HCT116 (cell line): Measurements from ENCODE around the gene SET. TPM values are rescaled to one million over a fixed set of nuclear protein-coding genes. Genes with fewer than 3 reads are reported as not detected.

ENCODE experiments used
- ATAC-seq: fragments of 200-7000 bp; cut with Tn5 transposase; 2 replicates; pipeline ENCODE4 v1.9.1; 2020; ENCODE audit warnings: mild to moderate bottlenecking, moderate library complexity
- BruUV-seq: library from RNA; stranded (reverse); fragments of 400-500 nt; replicated peaks from 2 replicates; lab custom pipeline; 2021; lab: Mats Ljungman, UMichigan
- CTCF ChIA-PET: fragments of 300-600 bp; sonication (Branson Sonifier 250); formaldehyde crosslinking; loops from one replicate; lab custom pipeline; 2021; ENCODE audit warnings: antibody characterized with exemption; lab: Charles Lee
- POLR2A ChIA-PET: fragments of 300-600, 350-600 bp; sonication (Branson Sonifier 250); formaldehyde crosslinking; loops from one replicate; lab custom pipeline; 2021; ENCODE audit warnings: antibody characterized with exemption; lab: Charles Lee
- RAD21 ChIA-PET, 2 experiments: fragments of 300-600 bp; sonication (Branson Sonifier 250); formaldehyde crosslinking; loops; one replicate each; lab custom pipeline; 2023; ENCODE audit warnings: low total read pairs in 2 of 2; ENCODE audit not compliant: uncharacterized antibody in 2 of 2, unreplicated experiment in 2 of 2, low non-redundant PET in 1 of 2; lab: Charles Lee
- DNase-seq: peaks from one replicate; pipeline ENCODE4 v3.0.0-alpha.2; 2010; ENCODE audit warnings: low read depth, low spot score
- H2AFZ ChIP-seq: fragments of 200-600 bp; shearing (Covaris generic), sonication (generic); 2 replicates; pipeline ENCODE4 v1.6.1; 2017; ENCODE audit warnings: low read depth, mixed run types, mixed read lengths, antibody characterized with exemption, low read length; ENCODE audit not compliant: poor library complexity, severe bottlenecking
- H3K27ac ChIP-seq: 2 replicates; pipeline ENCODE4 v1.5.1; 2012; ENCODE audit warnings: low read depth, low read length
- H3K27me3 ChIP-seq: fragments of 200-600 bp; sonication (generic); 2 replicates; pipeline ENCODE4 v1.6.1; 2016; ENCODE audit warnings: mixed run types, low read length, mixed read lengths; ENCODE audit not compliant: insufficient read depth
- H3K36me3 ChIP-seq, 2 experiments: fragments of 200-500 bp in 1 of 2; fragments of 200-600 bp in 1 of 2; sonication (Bioruptor generic) in 1 of 2; sonication (generic) in 1 of 2; 2 replicates each; pipeline versions ENCODE4 v1.5.1 to v1.6.1; 2014 to 2016; ENCODE audit warnings: low read length in 2 of 2, inconsistent platforms in 1 of 2, mixed read lengths in 1 of 2, mixed run types in 1 of 2; ENCODE audit not compliant: insufficient read depth in 2 of 2, control insufficient read depth in 1 of 2
- H3K4me1 ChIP-seq, 2 experiments: fragments of 200-600 bp in 1 of 2; sonication (generic) in 1 of 2; 2 replicates each; pipeline versions ENCODE4 v1.5.1 to v1.6.1; 2012 to 2017; ENCODE audit warnings: low read length in 2 of 2, inconsistent platforms in 1 of 2, mild to moderate bottlenecking in 1 of 2, mixed read lengths in 1 of 2, mixed run types in 1 of 2, moderate library complexity in 1 of 2; ENCODE audit not compliant: insufficient read depth in 2 of 2, control insufficient read depth in 1 of 2
- H3K4me2 ChIP-seq: fragments of 200-600 bp; sonication (generic); 2 replicates; pipeline ENCODE4 v1.6.1; 2017; ENCODE audit warnings: mixed run types, low read length, mixed read lengths
- H3K4me3 ChIP-seq, 2 experiments: fragments of 200-600 bp in 1 of 2; sonication (generic) in 1 of 2; replicated peaks in 1 of 2; 2 replicates each; pipeline ENCODE4 v1.5.1; 2011 to 2016; ENCODE audit warnings: low read length in 2 of 2, control low read depth in 1 of 2, low read depth in 1 of 2, mild to moderate bottlenecking in 1 of 2, mixed read lengths in 1 of 2, mixed run types in 1 of 2
- H3K79me2 ChIP-seq: fragments of 200-600 bp; sonication (generic); 2 replicates; pipeline ENCODE4 v1.6.1; 2017; ENCODE audit warnings: mild to moderate bottlenecking, mixed run types, low read length, moderate library complexity, mixed read lengths; ENCODE audit not compliant: insufficient read depth
- H3K9ac ChIP-seq: fragments of 200-600 bp; sonication (generic); 2 replicates; pipeline ENCODE4 v1.6.1; 2016; ENCODE audit warnings: low read length, mixed read lengths
- H3K9me2 ChIP-seq: fragments of 200-600 bp; sonication (generic), shearing (Covaris generic); 2 replicates; pipeline ENCODE4 v1.6.1; 2017; ENCODE audit warnings: mixed run types, mild to moderate bottlenecking, moderate library complexity; ENCODE audit not compliant: insufficient read depth
- H3K9me3 ChIP-seq, 2 experiments: fragments of 200-500 bp in 1 of 2; fragments of 200-600 bp in 1 of 2; sonication (Bioruptor generic) in 1 of 2; sonication (generic) in 1 of 2; 2 replicates each; pipeline ENCODE4 v1.6.1; 2014 to 2017; ENCODE audit warnings: low read length in 2 of 2, mixed read lengths in 2 of 2, inconsistent platforms in 1 of 2, low read depth in 1 of 2, mild to moderate bottlenecking in 1 of 2, mixed run types in 1 of 2, moderate library complexity in 1 of 2; ENCODE audit not compliant: control insufficient read depth in 1 of 2, insufficient read depth in 1 of 2
- H4K20me1 ChIP-seq: fragments of 200-600 bp; sonication (generic), shearing (Covaris generic); 2 replicates; pipeline ENCODE4 v1.6.1; 2017; ENCODE audit warnings: mixed run types, mild to moderate bottlenecking, moderate library complexity; ENCODE audit not compliant: insufficient read depth
- CBX3 ChIP-seq: IDR thresholded peaks from 2 replicates; pipeline ENCODE4 v1.6.1; 2012; ENCODE audit warnings: low read depth
- EGR1 ChIP-seq: IDR thresholded peaks from 2 replicates; pipeline ENCODE4 v1.6.1; 2012; ENCODE audit warnings: low read depth
- ELF1 ChIP-seq: IDR thresholded peaks from 2 replicates; pipeline ENCODE4 v1.6.1; 2012; ENCODE audit warnings: low read depth, borderline replicate concordance
- EZH2phosphoT487 ChIP-seq: fragments of 200-600 bp; IDR thresholded peaks from 2 replicates; pipeline ENCODE4 v1.6.1; 2018; ENCODE audit warnings: antibody characterized with exemption, borderline replicate concordance
- FOSL1 ChIP-seq: IDR thresholded peaks from 2 replicates; pipeline ENCODE4 v1.6.1; 2012; ENCODE audit warnings: low read depth
- JUND ChIP-seq: IDR thresholded peaks from 2 replicates; pipeline ENCODE4 v1.6.1; 2012
- POLR2A ChIP-seq: IDR thresholded peaks from 2 replicates; pipeline ENCODE4 v1.7.0; 2011; ENCODE audit warnings: borderline replicate concordance; ENCODE audit not compliant: insufficient read depth, insufficient read length; ENCODE audit errors: extremely low read depth
- POLR2AphosphoS5 ChIP-seq: IDR thresholded peaks from 2 replicates; pipeline ENCODE4 v1.6.1; 2011; ENCODE audit warnings: mild to moderate bottlenecking, low read depth, low read length, moderate library complexity
- RAD21 ChIP-seq: IDR thresholded peaks from 2 replicates; pipeline ENCODE4 v1.6.1; 2012; ENCODE audit warnings: low read depth, mild to moderate bottlenecking
- SIN3A ChIP-seq: IDR thresholded peaks from 2 replicates; pipeline ENCODE4 v1.6.1; 2012; ENCODE audit warnings: low read depth
- SP1 ChIP-seq: IDR thresholded peaks from 2 replicates; pipeline ENCODE4 v1.6.1; 2012; ENCODE audit warnings: low read depth
- SRF ChIP-seq: IDR thresholded peaks from 2 replicates; pipeline ENCODE4 v1.6.1; 2012; ENCODE audit warnings: low read depth
- TCF7L2 ChIP-seq: IDR thresholded peaks from 2 replicates; pipeline ENCODE4 v1.7.0; 2011; ENCODE audit warnings: borderline replicate concordance, inconsistent platforms; ENCODE audit not compliant: insufficient read depth, insufficient read length; ENCODE audit errors: extremely low read depth
- ZFX ChIP-seq: fragments of 450-650 bp; IDR thresholded peaks from 2 replicates; pipeline ENCODE4 v1.6.1; 2017
- ZNF274 ChIP-seq: fragments of 200-500 bp; sonication (Bioruptor generic); IDR thresholded peaks from 2 replicates; pipeline ENCODE4 v1.6.1; 2014; ENCODE audit warnings: mild to moderate bottlenecking, low read depth, low read length, inconsistent platforms
- intact Hi-C: fragments of 100-400 bp; cut with micrococcal nuclease; formaldehyde crosslinking; loops from 2 replicates; pipeline ENCODE4 v1.10.0; 2022
- total RNA-seq: library from RNA; stranded (reverse); gene quantifications from one replicate; pipeline ENCODE4 v1.2.1, GENCODE V29; 2021; ENCODE audit not compliant: unreplicated experiment
- TF ChIP-seq, protein P1 (sequence below): IDR thresholded peaks from 2 replicates; pipeline ENCODE4 v1.6.1; 2012
- TF ChIP-seq, protein P2 (sequence below): IDR thresholded peaks from 2 replicates; pipeline ENCODE4 v1.6.1; 2012
- TF ChIP-seq, protein P3 (sequence below): IDR thresholded peaks from 2 replicates; pipeline ENCODE4 v1.6.1; 2012; ENCODE audit warnings: low read depth
- TF ChIP-seq, protein P4 (sequence below), 3 experiments: fragments of 200-600 bp in 1 of 3; sonication (generic) in 1 of 3; IDR thresholded peaks in 2 of 3; conservative IDR thresholded peaks in 1 of 3; 2 replicates each; pipeline ENCODE4 v1.5.1; 2012 to 2017; ENCODE audit warnings: low read depth in 2 of 3, low read length in 2 of 3, antibody characterized with exemption in 1 of 3, borderline replicate concordance in 1 of 3, control low read depth in 1 of 3, mild to moderate bottlenecking in 1 of 3, mixed read lengths in 1 of 3, mixed run types in 1 of 3, moderate library complexity in 1 of 3; ENCODE audit not compliant: insufficient read depth in 1 of 3

SET gene
- total RNA-seq, 1 experiment from 2014 or later: 595 TPM

DNA sequence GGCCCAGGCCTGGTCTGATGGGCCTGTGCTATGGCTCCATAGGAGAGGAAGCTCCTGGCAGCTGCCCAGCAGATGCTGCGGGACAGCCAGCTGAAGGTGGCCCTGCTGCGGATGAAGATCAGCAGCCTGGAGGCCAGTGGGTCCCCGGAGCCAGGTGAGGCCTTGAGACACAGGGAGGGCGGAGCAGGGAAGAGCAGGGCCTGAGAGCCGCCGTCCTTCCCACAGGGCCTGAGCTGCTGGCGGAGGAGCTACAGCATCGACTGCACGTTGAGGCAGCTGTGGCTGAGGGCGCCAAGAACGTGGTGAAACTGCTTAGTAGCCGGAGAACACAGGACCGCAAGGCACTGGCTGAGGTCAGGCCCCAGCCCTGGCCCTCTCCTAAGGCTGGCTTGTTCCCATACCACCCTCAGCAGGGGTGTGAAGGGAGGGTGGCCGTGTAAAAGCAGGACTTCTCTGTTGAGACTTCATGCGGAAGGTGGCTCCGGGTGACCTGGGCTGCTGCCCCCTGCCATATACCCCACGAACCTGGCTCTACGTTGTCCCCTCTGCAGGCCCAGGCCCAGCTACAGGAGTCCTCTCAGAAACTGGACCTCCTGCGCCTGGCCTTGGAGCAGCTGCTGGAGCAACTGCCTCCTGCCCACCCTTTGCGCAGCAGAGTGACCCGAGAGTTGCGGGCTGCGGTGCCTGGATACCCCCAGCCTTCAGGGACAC lies 17.8 kb downstream of the SET start:
- Histone ChIP-seq H3K4me1 (peaks cover 4 to 15% of the 10 kb centered on the region in 2 experiments; a peak in 3 of 4 replicates), H2AFZ (no peak overlapping the region), H3K27me3 (no peaks in the 10 kb centered on the region), H3K79me2 (peaks cover 18% of the 10 kb centered on the region), H3K9me3 (no peaks in the 10 kb centered on the region), H3K4me2 (no peak overlapping the region), H4K20me1 (no peaks in the 10 kb centered on the region), H3K4me3 (no peak overlapping the region), H3K9ac (no peak overlapping the region), H3K27ac (no peak overlapping the region), H3K36me3 (peaks cover 4 to 17% of the 10 kb centered on the region in 2 experiments; a peak in 2 of 4 replicates), H3K9me2 (no peaks in the 10 kb centered on the region)
- ATAC-seq (no peak), DNase-seq (no peak)
- TF ChIP-seq SIN3A (no peak), SRF (no peak), TCF7L2 (no peak), SP1 (no peak), EZH2phosphoT487 (no peak), ZNF274 (no peak), JUND (no peak), ELF1 (no peak), EGR1 (no peak), POLR2AphosphoS5 (no peak), ZFX (no peak), FOSL1 (no peak), POLR2A (no peak), RAD21 (no peak), CBX3 (no peak)
- TF ChIP-seq, protein P1, sequence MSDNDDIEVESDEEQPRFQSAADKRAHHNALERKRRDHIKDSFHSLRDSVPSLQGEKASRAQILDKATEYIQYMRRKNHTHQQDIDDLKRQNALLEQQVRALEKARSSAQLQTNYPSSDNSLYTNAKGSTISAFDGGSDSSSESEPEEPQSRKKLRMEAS: no peak
- TF ChIP-seq, protein P2, sequence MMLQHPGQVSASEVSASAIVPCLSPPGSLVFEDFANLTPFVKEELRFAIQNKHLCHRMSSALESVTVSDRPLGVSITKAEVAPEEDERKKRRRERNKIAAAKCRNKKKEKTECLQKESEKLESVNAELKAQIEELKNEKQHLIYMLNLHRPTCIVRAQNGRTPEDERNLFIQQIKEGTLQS: no peak
- TF ChIP-seq, protein P3, sequence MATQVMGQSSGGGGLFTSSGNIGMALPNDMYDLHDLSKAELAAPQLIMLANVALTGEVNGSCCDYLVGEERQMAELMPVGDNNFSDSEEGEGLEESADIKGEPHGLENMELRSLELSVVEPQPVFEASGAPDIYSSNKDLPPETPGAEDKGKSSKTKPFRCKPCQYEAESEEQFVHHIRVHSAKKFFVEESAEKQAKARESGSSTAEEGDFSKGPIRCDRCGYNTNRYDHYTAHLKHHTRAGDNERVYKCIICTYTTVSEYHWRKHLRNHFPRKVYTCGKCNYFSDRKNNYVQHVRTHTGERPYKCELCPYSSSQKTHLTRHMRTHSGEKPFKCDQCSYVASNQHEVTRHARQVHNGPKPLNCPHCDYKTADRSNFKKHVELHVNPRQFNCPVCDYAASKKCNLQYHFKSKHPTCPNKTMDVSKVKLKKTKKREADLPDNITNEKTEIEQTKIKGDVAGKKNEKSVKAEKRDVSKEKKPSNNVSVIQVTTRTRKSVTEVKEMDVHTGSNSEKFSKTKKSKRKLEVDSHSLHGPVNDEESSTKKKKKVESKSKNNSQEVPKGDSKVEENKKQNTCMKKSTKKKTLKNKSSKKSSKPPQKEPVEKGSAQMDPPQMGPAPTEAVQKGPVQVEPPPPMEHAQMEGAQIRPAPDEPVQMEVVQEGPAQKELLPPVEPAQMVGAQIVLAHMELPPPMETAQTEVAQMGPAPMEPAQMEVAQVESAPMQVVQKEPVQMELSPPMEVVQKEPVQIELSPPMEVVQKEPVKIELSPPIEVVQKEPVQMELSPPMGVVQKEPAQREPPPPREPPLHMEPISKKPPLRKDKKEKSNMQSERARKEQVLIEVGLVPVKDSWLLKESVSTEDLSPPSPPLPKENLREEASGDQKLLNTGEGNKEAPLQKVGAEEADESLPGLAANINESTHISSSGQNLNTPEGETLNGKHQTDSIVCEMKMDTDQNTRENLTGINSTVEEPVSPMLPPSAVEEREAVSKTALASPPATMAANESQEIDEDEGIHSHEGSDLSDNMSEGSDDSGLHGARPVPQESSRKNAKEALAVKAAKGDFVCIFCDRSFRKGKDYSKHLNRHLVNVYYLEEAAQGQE: no peak
- TF ChIP-seq, protein P4, sequence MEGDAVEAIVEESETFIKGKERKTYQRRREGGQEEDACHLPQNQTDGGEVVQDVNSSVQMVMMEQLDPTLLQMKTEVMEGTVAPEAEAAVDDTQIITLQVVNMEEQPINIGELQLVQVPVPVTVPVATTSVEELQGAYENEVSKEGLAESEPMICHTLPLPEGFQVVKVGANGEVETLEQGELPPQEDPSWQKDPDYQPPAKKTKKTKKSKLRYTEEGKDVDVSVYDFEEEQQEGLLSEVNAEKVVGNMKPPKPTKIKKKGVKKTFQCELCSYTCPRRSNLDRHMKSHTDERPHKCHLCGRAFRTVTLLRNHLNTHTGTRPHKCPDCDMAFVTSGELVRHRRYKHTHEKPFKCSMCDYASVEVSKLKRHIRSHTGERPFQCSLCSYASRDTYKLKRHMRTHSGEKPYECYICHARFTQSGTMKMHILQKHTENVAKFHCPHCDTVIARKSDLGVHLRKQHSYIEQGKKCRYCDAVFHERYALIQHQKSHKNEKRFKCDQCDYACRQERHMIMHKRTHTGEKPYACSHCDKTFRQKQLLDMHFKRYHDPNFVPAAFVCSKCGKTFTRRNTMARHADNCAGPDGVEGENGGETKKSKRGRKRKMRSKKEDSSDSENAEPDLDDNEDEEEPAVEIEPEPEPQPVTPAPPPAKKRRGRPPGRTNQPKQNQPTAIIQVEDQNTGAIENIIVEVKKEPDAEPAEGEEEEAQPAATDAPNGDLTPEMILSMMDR (IDR thresholded peaks at IDR 0.05 in 2 of 3, conservative IDR thresholded peaks at IDR 0.05 in 1 of 3; ENCODE audit: borderline replicate concordance in 1 of 3, insufficient read depth in 1 of 3, low read depth in 2 of 3, low read length in 2 of 3): no peak
- intact Hi-C loops: no loop called here
- CTCF ChIA-PET: no interaction called here
- POLR2A ChIA-PET: interaction anchor here (1.0 kb wide), 1 partner anchor 49 kb away, joined by 3 read pairs; no protein-coding TSS in a partner anchor
- no TSS peak for BruUV-seq
- RAD21 ChIA-PET: no interaction called here
